ENCODE results near the gene NCOA1. TPM values are rescaled to one million over a fixed set of nuclear protein-coding genes. Genes with fewer than 3 reads are reported as not detected.

Gene NCOA1
- polyA plus RNA-seq, 1 donor from 2014 or later = 23.0 TPM

DNA sequence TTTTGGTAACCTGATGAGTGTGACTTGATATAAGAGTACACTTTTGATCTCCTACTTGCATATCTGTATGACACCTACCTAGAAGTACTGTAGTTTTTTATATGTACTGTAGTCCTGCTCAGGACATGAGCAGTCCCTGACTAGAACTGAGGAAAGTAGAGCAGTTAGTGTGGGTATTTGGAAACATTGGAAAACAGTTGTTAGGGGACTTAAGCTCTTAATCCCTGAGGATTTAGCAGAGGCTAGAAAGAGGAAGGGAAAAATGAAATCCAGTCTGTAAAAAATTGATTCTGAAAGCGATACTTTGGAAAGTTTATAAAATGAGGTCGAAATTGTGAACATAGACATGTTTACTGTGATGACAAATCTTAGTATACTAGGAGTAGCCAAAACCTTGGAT, 125.6 kb downstream of the NCOA1 start:
- no peak overlapping the region for H2AFZ ChIP-seq (ENCODE audit: low read depth, low read length)
- TF ChIP-seq RAD21 (conservative IDR thresholded peaks at IDR 0.05) = no peak
- no peak for TF ChIP-seq SMC3 (conservative IDR thresholded peaks at IDR 0.05; ENCODE audit: poor library complexity)
- no peak for TF ChIP-seq EZH2 (IDR thresholded peaks at IDR 0.05; ENCODE audit: borderline replicate concordance, insufficient read depth, low read length, poor library complexity, severe bottlenecking)
- no peak for TF ChIP-seq TAF1 (IDR thresholded peaks at IDR 0.05; ENCODE audit: low read depth)
- TF ChIP-seq POLR2AphosphoS5 (IDR thresholded peaks at IDR 0.05) = no peak
- no peak for TF ChIP-seq CTCF (IDR thresholded peaks at IDR 0.05; ENCODE audit: poor library complexity, severe bottlenecking)
- TF ChIP-seq REST (IDR thresholded peaks at IDR 0.05; ENCODE audit: borderline replicate concordance) = no peak
- TF ChIP-seq EP300 (conservative IDR thresholded peaks at IDR 0.05; ENCODE audit: poor library complexity, severe bottlenecking) = no peak
- TF ChIP-seq MXI1 (conservative IDR thresholded peaks at IDR 0.05; ENCODE audit: poor library complexity, severe bottlenecking) = no peak
- H3K27me3 ChIP-seq (ENCODE audit: insufficient read depth, low read depth, low read length) = no peaks in the 10 kb centered on the region
- H3K9me3 ChIP-seq (ENCODE audit: low read length) = no peaks in the 10 kb centered on the region
- H3K4me3 ChIP-seq (ENCODE audit: low read length) = no peak overlapping the region
- H3K9ac ChIP-seq (ENCODE audit: low read length) = no peak overlapping the region
- H3K36me3 ChIP-seq (ENCODE audit: insufficient read depth, low read length) = no peaks in the 10 kb centered on the region
- no peak overlapping the region for H3K4me2 ChIP-seq (ENCODE audit: low read length)
- no peaks in the 10 kb centered on the region for H3F3A ChIP-seq (ENCODE audit: insufficient read depth, low read length, poor library complexity, severe bottlenecking)
- no peak overlapping the region for H3K27ac ChIP-seq (ENCODE audit: low read length)
- H3K79me2 ChIP-seq (replicated peaks; ENCODE audit: insufficient read depth, low read length) = peaks cover 35% of the 10 kb centered on the region
- no peaks in the 10 kb centered on the region for H4K20me1 ChIP-seq (ENCODE audit: insufficient read depth)
- H3K9me2 ChIP-seq (ENCODE audit: insufficient read depth, low read length) = no peaks in the 10 kb centered on the region

- H3K4me3 ChIP-seq (ENCODE audit: low read length) = no peak overlapping the region
- H2AFZ ChIP-seq (ENCODE audit: low read depth, low read length) = no peak overlapping the region
- no peak overlapping the region for H3K27ac ChIP-seq (ENCODE audit: low read length)
- no peaks in the 10 kb centered on the region for H3K9me2 ChIP-seq (ENCODE audit: insufficient read depth, low read length)
- peaks cover under 1% of the 10 kb centered on the region for H4K20me1 ChIP-seq (ENCODE audit: insufficient read depth)
- H3K79me2 ChIP-seq (replicated peaks; ENCODE audit: insufficient read depth, low read length) = peaks cover 31% of the 10 kb centered on the region
- H3K27me3 ChIP-seq (ENCODE audit: insufficient read depth, low read depth, low read length) = no peaks in the 10 kb centered on the region
- TF ChIP-seq MXI1 (conservative IDR thresholded peaks at IDR 0.05; ENCODE audit: poor library complexity, severe bottlenecking) (no peak), CTCF (IDR thresholded peaks at IDR 0.05; ENCODE audit: poor library complexity, severe bottlenecking) (no peak), TAF1 (IDR thresholded peaks at IDR 0.05; ENCODE audit: low read depth) (no peak), EP300 (conservative IDR thresholded peaks at IDR 0.05; ENCODE audit: poor library complexity, severe bottlenecking) (no peak), POLR2AphosphoS5 (IDR thresholded peaks at IDR 0.05) (no peak), EZH2 (IDR thresholded peaks at IDR 0.05; ENCODE audit: borderline replicate concordance, insufficient read depth, low read length, poor library complexity, severe bottlenecking) (no peak), RAD21 (conservative IDR thresholded peaks at IDR 0.05) (no peak), SMC3 (conservative IDR thresholded peaks at IDR 0.05; ENCODE audit: poor library complexity) (no peak), REST (IDR thresholded peaks at IDR 0.05; ENCODE audit: borderline replicate concordance) (no peak)
- H3K9me3 ChIP-seq (ENCODE audit: low read length) = no peaks in the 10 kb centered on the region
- H3K36me3 ChIP-seq (ENCODE audit: insufficient read depth, low read length) = no peaks in the 10 kb centered on the region
- H3F3A ChIP-seq (ENCODE audit: insufficient read depth, low read length, poor library complexity, severe bottlenecking) = no peaks in the 10 kb centered on the region
- H3K4me2 ChIP-seq (ENCODE audit: low read length) = no peak overlapping the region
- H3K9ac ChIP-seq (ENCODE audit: low read length) = no peak overlapping the region
Observed at GRCh38 chr2:24617424-24617823, 126.4 kb downstream of the NCOA1 start.
